Large intestine (tissue), 3 donors: ENCODE results near the gene SHB. TPM values are rescaled to one million over a fixed set of nuclear protein-coding genes. Genes with fewer than 3 reads are reported as not detected.

Experiments
- DNase-seq, 2 donors: peaks; one replicate each; pipeline versions ENCODE4 v3.0.0 to v3.0.0-alpha.2; 2013
- H3K27ac ChIP-seq: one replicate; pipeline ENCODE4 v1.5.1; 2013; ENCODE audit warnings: low read length
- H3K27me3 ChIP-seq: 2 replicates; pipeline ENCODE4 v1.6.1; 2013; ENCODE audit warnings: low read length; ENCODE audit not compliant: control insufficient read depth, insufficient read depth
- H3K36me3 ChIP-seq: 2 replicates; pipeline ENCODE4 v1.6.1; 2013; ENCODE audit warnings: low read length; ENCODE audit not compliant: control insufficient read depth, insufficient read depth
- H3K4me1 ChIP-seq: one replicate; pipeline ENCODE4 v1.6.1; 2013; ENCODE audit warnings: low read length; ENCODE audit not compliant: control insufficient read depth, insufficient read depth
- H3K4me3 ChIP-seq: one replicate; pipeline ENCODE4 v1.5.1; 2013; ENCODE audit warnings: low read length
- H3K9me3 ChIP-seq: one replicate; pipeline ENCODE4 v1.6.1; 2013; ENCODE audit warnings: mild to moderate bottlenecking, low read depth, low read length, moderate library complexity; ENCODE audit not compliant: control insufficient read depth
- WGBS: methylation state at CpG from one replicate; pipeline ENCODE4 v1.1.5; 2013; ENCODE audit warnings: low lambda C conversion rate; ENCODE audit not compliant: insufficient coverage; 5-methylcytosine and 5-hydroxymethylcytosine counted together
- polyA plus RNA-seq: library from polyadenylated mRNA; unstranded; fragments of 120-200 nt; gene quantifications from one replicate; pipeline ENCODE4 v1.2.1, GENCODE V29; 2013

Gene SHB
- polyA plus RNA-seq, 1 donor, result 17.8 TPM

DNA sequence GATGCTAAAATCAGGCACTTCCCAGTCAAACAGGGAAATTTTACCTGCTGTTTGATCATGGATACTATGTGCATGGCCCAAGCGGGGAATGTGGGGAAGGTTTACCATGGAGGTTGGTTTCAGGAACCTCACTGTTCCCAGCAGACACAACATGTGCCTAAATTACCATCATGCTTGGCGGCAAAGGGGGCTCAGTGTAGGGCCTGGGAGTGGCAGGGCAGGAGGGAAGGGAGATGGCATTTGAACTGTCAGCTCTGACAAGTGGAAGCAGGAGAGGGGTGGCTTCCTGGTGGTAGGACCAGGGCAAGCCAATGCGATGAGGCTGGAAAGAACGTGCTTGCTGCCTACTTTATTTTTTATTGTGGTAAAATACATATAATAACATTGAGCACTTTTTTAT is 93.4 kb downstream of the SHB start:
- H3K4me1 ChIP-seq, result peaks cover 48% of the 10 kb centered on the region
- WGBS, result no CpG with 5 or more reads among the region's 4 CpGs
- no peak overlapping the region for H3K27ac ChIP-seq
- H3K36me3 ChIP-seq, result peaks cover 14% of the 10 kb centered on the region
- H3K4me3 ChIP-seq, result no peak overlapping the region
- no peaks in the 10 kb centered on the region for H3K9me3 ChIP-seq
- no peak for DNase-seq
- H3K27me3 ChIP-seq, result no peaks in the 10 kb centered on the region

DNA sequence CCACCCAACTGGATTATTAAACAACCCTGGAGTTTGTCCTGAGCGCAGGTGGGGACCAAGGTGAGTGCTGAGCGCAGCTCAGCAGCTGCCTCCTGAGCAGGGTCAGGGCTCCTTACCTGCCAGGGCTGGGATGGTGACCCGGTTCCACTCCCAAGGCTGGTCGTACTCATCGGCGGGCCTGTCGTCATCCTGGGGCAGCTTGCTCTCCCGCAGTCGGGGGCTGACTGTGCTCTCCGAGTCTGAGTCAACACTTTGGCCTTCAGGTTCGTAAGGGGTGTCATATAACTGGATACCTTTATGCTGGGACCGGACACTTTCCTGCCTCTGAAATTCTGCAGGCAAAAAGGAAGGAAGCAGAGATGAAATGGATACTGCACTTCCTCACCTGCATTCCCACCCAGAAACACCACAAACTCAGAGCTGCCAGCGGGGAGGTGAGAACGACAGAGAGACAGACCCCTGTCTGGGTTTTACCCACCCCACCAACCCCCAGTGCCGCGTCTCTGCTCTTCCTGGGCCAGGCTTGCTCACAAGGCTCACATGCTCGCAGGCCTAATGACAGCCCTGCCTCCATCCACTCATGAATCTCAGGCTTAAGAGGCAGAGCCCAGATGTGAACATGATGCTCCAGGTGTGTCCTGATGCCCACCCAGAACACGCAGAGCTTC is 94.4 kb downstream of the SHB start:
- no peak for DNase-seq
- no peaks in the 10 kb centered on the region for H3K27me3 ChIP-seq
- H3K4me1 ChIP-seq, result peaks cover 58% of the 10 kb centered on the region
- no peak overlapping the region for H3K4me3 ChIP-seq
- H3K36me3 ChIP-seq, result peaks cover 17% of the 10 kb centered on the region
- no peak overlapping the region for H3K27ac ChIP-seq
- H3K9me3 ChIP-seq, result no peaks in the 10 kb centered on the region
- no CpG with 5 or more reads among the region's 18 CpGs for WGBS

DNA sequence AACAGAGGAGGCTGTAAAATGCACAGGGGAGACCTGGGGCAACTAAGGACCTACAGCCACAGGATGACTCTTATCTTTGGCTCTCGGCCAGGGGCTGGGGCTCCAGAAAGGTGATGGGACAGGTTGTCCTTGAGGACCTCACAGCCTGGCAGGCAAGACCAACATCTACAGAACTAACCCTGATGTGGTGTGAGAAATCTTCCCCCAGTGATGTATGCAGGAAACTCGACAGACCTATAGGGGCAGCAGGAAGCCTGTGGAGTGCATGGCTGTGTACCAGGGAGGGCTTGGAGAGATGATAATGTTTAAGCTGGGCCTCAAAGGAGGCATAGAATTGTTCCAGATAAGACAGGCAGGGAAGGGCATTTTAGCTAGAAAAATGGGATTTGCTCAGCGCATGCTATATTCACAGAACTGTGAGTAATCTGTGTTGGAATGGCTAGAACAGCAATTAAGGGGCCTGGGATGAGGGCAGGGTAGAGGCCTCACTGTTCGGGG is 96.6 kb downstream of the SHB start:
- no peaks in the 10 kb centered on the region for H3K9me3 ChIP-seq
- 67% methylated on average over 1 of the region's 4 CpGs for WGBS
- H3K27me3 ChIP-seq, result no peaks in the 10 kb centered on the region
- no peak overlapping the region for H3K4me3 ChIP-seq
- H3K4me1 ChIP-seq, result peaks cover 80% of the 10 kb centered on the region
- peak; percentile 66 to 85 for DNase-seq
- H3K36me3 ChIP-seq, result peaks cover 21% of the 10 kb centered on the region
- peak overlapping the region; percentile 59 for H3K27ac ChIP-seq

DNA sequence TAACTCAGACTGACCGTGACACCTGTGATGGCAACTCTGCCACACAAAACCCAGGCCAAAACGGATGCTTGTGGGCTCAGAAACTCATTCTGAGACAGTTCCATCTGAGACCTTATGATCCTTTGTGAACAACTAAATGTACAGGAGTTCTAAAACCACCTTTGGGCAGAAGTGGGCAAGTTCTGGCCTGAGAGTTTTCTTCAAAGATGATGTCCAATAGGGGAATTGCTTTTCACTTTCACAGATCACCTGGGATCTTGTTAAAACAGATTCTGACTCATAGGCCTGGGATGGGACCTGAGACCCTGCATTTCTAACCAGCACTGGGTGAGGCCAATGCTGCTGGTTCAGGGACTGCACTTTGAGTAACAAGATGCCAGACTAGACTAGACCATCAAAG is 97.3 kb downstream of the SHB start:
- Histone ChIP-seq H3K4me3 (no peak overlapping the region), H3K36me3 (peaks cover 21% of the 10 kb centered on the region), H3K4me1 (peaks cover 81% of the 10 kb centered on the region), H3K27me3 (no peaks in the 10 kb centered on the region), H3K27ac (peak overlapping the region; percentile 59), H3K9me3 (no peaks in the 10 kb centered on the region)
- no peak for DNase-seq
- 92% methylated on average over 2 of the region's 2 CpGs for WGBS

DNA sequence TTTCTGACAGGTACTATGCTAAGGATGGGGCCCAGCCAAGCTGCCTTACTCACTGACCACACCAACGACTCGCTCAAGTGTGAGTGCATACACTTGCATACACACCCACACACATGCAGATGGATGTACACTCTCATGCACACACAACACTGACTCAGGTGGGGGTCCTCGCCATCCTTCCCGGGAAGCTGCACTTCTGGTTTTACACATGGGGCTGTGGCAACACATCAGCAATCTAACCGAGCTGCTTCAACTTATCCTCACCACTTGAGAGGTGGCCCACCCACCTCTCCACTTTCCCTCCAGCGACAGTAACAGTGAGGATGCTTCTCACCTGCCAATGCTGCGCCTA is 97.9 kb downstream of the SHB start:
- DNase-seq, result no peak
- no CpG with 5 or more reads among the region's 7 CpGs for WGBS
- peaks cover 81% of the 10 kb centered on the region for H3K4me1 ChIP-seq
- peak overlapping the region; percentile 59 for H3K27ac ChIP-seq
- no peaks in the 10 kb centered on the region for H3K9me3 ChIP-seq
- no peak overlapping the region for H3K4me3 ChIP-seq
- no peaks in the 10 kb centered on the region for H3K27me3 ChIP-seq
- H3K36me3 ChIP-seq, result peaks cover 21% of the 10 kb centered on the region

DNA sequence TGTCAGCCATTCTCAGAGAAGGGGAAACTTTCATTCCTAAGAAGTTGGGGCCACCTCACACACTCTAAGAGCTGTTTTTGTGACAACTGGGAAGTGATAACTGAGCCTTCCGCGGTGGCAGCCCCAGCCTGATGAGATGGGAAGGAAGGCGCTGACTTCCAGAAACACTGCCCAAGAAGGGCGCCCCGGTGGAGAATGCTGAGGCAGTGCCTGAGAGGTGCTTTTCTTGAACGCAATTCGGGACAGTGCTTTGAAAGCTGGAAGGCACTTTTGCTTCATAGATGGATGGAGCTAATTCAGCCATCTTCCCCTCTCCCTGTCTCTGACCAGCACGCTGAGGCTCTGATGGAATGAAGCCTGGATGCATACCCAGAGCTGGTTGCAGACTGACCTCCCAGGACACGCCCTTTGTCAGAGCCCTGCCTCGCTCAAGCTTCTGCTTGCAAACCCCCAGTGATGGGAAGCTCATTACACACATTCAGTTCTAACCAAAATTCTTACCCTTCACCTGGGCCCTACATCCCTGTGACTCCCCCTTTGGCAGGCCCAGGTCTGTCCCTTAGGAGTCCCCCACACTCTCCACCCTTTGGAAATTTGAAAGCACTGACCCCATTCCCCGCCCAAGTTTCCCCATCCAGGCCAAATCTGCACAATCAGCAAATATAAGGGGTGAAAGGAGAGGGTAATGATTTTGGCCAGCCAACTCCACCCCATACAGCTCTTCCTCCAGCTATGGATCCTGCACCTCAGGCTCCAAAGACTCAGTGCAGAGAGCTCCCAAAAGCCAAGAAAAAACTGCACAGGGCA is 98.5 kb downstream of the SHB start:
- Histone ChIP-seq H3K4me1 (peaks cover 86% of the 10 kb centered on the region), H3K36me3 (peaks cover 19% of the 10 kb centered on the region)
- WGBS, result no CpG with 5 or more reads among the region's 11 CpGs

DNA sequence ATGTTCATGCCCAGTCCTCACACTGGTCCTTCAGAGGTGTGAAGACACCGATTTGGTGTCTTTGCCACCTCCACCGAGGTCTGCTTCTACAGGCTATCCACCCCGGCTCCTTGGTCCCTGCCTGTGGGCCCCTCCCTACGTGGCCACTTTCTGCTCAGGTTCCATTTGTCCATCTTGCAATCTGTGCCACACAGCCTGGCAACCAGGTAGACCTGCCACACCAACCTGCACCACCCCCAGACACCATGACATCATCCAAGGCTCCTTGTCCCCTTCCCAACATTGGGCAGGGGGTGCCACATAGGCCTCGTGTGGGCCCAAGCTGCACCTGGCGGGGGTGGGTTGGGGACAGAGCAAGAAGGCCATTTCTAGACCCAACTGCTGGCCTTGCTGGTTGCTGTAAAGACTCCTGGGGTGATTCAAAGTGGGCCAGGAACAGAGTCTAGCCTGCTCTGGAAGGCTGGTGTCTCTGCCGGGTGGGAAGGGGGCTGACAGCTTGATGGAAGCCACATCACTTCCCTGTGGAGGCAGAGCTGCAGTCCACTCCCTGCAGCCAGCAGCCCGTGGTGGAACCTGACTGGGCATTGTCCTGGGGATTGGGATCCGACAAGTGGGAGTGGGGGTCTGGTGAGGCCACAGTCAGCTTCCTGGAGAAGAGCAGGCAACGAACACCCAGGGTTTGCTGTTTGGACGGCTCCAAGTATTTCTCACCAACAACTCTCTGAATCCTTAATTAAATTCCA is 99.3 kb downstream of the SHB start:
- Histone ChIP-seq H3K4me1 (peaks cover 86% of the 10 kb centered on the region), H3K4me3 (no peak overlapping the region), H3K36me3 (peaks cover 18% of the 10 kb centered on the region), H3K27ac (peak overlapping the region; percentile 94), H3K9me3 (no peaks in the 10 kb centered on the region), H3K27me3 (no peaks in the 10 kb centered on the region)
- DNase-seq, result no peak
- no CpG with 5 or more reads among the region's 11 CpGs for WGBS

More for the DNA sequence above, 98.5 kb downstream of the SHB start:
- Histone ChIP-seq H3K27ac (peak overlapping the region; percentile 94), H3K9me3 (no peaks in the 10 kb centered on the region), H3K27me3 (no peaks in the 10 kb centered on the region), H3K4me3 (no peak overlapping the region)
- no peak for DNase-seq

DNA sequence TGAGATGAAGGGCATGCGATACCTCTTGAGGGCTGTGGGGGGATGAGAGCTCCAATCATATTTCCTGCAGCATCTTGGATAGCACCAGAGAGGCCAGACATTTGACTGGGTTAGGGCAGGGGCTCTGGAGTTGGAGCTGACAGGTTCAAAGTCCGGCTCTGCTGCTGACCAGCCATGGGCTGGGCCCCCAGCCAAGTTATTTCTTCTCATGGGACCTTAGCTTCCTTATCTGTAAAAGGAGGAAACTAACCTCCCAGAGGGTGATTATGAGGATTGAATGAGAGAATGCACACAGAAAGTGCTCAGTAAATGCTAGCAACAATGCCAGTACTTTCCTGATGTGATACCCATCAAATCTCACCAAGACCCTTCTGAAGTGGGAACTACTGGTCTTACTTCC is 99.9 kb downstream of the SHB start:
- Histone ChIP-seq H3K27me3 (no peaks in the 10 kb centered on the region), H3K27ac (peak overlapping the region; percentile 94), H3K4me1 (peaks cover 89% of the 10 kb centered on the region), H3K9me3 (no peaks in the 10 kb centered on the region), H3K4me3 (no peak overlapping the region), H3K36me3 (peaks cover 14% of the 10 kb centered on the region)
- no CpG with 5 or more reads among the region's 2 CpGs for WGBS
- peak; percentile 91 to 96 for DNase-seq

DNA sequence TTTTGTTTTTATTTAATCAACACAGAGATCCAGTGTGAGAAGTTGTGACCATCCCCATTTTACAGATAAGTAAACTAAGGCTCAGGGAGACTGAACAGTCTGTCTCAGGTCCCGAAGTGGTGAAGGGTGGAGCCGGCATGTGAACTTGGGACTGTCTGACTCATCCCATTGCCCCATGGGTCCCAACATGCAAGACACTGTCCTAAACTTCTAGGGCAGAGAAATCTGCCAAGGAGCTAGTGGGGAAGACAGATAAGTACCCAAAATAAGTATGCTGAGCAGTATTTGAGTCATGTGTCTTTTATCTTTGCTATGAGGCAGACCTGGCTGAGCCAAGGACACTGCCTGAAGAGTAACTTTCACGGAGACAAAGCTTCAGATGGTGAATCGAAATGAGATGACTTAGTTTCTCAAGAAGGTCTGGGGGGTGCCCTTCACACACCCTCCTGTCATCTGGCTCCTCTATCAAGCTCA is 100.8 kb downstream of the SHB start:
- peak; percentile 71 to 81 for DNase-seq
- Histone ChIP-seq H3K9me3 (no peaks in the 10 kb centered on the region), H3K4me1 (peaks cover 93% of the 10 kb centered on the region), H3K4me3 (no peak overlapping the region), H3K27me3 (no peaks in the 10 kb centered on the region), H3K27ac (peak overlapping the region; percentile 94), H3K36me3 (peaks cover 9% of the 10 kb centered on the region)
- no CpG with 5 or more reads among the region's 4 CpGs for WGBS

DNA sequence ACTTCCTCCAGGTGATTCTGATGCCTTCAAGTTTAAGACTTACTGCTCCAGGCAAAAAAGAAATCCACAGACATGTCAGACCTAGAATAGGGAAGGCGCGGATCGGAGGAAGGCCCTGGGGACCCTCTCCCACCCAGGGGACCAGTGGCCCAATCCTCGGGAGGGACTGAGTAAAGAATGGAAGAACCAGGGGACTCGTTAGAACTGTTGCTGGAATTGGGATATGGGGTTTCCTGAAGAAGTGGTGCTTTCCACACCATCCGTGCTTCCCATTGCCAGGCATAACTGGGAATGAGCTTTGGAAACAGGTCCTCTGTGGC is 101.3 kb downstream of the SHB start:
- peaks cover 9% of the 10 kb centered on the region for H3K36me3 ChIP-seq
- H3K4me3 ChIP-seq, result no peak overlapping the region
- H3K27ac ChIP-seq, result peak overlapping the region; percentile 94
- H3K9me3 ChIP-seq, result no peaks in the 10 kb centered on the region
- WGBS, result no CpG with 5 or more reads among the region's 6 CpGs
- no peak for DNase-seq
- peaks cover 96% of the 10 kb centered on the region for H3K4me1 ChIP-seq
- H3K27me3 ChIP-seq, result no peaks in the 10 kb centered on the region
